HG03025 (cell line): ENCODE measurements around the gene PTCH2.
"Not testable (repeated sequence)": the region's sequence is repeated elsewhere in the genome, so short reads cannot be mapped to it uniquely, and the experiment has no call there.

Experiments
- ATAC-seq: cut with Tn5 transposase; IDR thresholded peaks from one replicate; pipeline ENCODE4 v1.9.1; 2021; ENCODE audit warnings: mild to moderate bottlenecking, moderate library complexity; ENCODE audit not compliant: unreplicated experiment, low FRiP score

Gene PTCH2

DNA sequence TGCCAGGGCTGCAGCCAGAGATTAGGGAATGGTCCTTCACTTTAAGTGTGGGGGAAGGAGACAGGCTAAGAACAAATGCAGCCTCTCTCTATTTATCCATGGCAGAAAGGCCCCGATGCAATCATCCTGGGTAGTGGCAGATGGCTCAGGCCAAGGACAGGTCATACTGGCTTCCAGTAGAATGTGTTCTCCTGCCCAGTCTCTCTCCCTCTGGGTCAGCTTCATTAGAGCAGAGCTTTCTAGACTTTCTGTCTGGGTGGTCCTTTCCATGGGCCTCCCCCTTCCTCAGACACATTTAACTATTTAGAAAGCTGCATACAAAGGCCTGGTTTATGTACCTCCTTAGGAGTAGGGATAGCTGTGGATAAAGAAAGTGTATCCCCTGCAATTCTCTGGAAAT is 4.8 kb upstream of the PTCH2 start:
- ATAC-seq: no peak

- ATAC-seq: no peak
These were observed 3.9 kb upstream of the PTCH2 start for GRCh38 chr1:44846985-44847384.

GRCh38 chr1:44842486-44842861 is 579 bp downstream of the PTCH2 start:
- ATAC-seq: no peak

- ATAC-seq: no peak
These were observed 3.5 kb downstream of the PTCH2 start for GRCh38 chr1:44839576-44839975.

DNA sequence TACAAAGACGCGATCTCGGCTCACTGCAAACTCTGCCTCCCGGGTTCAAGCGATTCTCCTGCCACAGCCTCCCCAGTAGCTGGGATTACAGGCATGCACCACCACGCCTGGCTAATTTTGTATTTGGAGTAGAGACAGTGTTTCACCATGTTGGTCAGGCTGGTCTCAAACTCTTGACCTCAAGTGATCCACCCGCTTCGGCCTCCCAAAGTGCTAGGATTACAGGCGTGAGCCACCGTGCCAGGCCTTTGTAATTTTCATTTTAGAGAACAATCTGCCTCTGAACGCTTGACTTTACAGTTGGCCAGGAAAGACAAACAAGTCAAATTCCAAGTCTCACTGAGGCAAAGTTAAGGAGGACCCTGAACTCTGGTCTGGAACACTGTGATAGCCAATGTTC is 4.8 kb downstream of the PTCH2 start:
- ATAC-seq: not testable (repeated sequence)

GRCh38 chr1:44835738-44836675 is 7.0 kb downstream of the PTCH2 start:
- no peak for ATAC-seq

- no peak for ATAC-seq
These were observed 8.7 kb downstream of the PTCH2 start for GRCh38 chr1:44834328-44834727.

DNA sequence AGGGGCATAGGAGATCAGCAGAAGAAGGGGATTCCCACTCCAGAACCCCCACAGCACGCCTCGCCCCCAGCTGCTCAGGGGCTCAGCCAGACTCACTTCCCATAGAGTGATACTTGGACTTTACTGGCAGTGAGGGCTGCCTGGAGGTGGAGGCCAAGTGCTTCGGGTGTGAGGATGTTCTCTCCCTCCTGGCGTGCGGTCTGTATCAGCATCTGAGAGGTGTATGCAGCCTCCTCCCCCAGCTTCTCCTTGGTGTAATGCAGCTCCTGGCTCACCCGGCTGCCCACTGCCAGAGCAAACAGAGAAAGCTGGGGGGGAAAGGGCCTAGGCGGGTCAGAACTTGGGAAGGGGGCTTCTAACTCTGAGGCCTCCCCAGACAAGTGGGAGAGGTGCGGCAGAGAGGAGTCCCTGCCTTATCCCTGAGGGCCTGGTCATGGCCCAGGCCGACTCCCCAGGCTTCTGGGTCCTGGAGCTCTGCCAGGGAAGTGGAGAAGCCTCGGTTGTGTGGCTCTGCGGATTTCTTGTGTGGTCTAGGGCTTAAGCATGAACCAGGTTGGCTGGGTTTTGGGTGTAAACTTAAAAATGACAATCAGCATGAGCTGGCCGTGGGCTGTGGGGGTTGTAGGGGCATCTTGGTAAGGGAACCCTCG is 10.9 kb downstream of the PTCH2 start:
- ATAC-seq: no peak

DNA sequence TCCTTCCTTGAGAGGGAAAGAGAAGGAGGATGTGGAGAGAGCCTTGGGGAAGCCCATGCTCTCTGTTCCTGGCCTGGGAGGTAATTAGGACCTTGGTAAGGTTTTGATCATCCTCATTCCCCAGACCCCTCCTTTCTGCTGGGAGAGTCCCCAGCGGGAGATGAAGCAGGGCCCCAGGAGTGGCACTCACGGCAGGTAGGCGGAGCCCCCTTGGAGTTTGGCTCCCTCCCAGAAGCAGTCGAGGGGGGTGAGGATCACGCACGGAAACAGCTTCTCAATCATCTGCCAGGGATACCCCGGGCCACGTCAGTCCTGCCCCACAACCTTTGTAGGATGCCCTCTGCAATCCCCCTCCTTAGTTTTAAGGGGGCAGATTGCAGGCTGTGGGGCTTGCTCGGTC is 11.5 kb downstream of the PTCH2 start:
- ATAC-seq: no peak

- ATAC-seq: no peak
These were observed 12.2 kb downstream of the PTCH2 start for GRCh38 chr1:44830900-44831304.

DNA sequence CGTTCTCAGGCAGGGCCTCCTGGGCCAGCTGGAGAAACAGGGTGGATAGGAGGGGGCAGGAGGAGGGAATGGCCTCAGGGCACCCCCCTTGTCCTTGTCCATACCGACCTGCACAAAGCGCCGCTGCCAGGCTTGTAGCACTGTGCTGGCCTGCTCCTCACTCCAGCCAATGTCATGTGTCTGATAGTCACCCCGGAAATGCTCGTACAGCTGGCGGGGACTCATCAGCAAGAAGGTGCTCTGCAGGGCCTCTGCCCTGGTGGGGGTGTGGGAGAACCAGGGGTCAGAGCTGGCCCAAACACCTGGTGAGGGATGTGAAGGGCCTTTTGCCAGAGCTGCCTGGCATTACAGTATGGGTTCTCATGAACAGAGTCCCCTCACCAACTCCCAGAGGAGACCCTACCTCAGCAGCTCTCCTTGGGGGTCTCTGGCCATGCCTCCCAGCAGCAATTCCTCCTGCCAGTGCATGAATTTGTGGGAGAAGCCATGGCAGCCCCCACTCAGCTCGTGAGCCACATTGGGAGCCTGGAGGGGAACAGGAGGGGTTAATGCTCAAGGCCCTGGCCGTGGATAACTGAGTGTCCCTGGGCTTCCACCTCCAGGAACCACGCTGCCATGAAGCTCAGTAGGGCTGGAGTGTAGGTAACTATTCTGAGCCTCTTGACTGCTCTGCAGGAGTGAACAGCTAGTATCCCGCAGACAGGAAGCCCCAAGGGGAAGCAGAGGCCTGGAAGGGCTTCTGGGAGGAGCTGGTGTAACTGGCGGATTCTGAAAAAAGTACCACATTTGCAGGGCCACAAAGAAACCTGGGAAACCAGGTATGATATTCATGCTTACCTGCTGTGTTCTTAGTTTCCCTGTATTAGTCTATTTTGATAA is 13.3 kb downstream of the PTCH2 start:
- ATAC-seq: no peak

GRCh38 chr1:44828841-44829440 is 14.1 kb downstream of the PTCH2 start:
- no peak for ATAC-seq

DNA sequence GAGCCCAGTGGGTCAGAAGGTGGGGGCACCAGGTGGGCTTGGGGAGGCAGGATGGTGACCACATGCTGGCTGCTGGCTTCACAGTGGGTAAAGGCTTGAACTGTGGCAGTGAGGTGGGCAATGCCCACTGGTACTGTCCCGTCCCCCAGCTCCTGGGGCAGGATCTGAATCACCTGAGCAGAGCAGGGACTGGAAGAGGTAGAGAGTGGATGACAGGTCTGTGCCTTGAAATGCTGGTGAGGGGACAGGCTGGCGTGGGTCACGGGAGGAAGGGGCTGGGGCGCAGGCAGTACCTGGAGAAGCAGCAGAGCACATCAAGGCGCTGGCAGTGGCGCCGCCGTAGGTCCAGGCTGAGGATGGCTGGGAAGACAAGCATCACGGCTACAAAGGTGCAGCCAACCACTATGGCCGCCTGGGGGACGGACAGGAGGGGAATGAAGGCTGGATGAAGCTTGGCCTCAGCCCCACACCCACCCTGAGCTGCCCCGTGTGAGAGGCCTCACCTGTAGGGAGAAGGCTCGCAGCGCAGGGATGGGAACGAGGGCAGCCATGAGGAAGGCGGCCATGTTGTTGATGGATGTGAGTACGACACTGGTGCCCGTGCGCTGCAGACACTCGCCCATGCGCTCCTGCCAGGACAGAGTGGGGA is 14.9 kb downstream of the PTCH2 start:
- ATAC-seq: no peak

- no peak for ATAC-seq
These were observed 15.7 kb downstream of the PTCH2 start for GRCh38 chr1:44827197-44828002.

DNA sequence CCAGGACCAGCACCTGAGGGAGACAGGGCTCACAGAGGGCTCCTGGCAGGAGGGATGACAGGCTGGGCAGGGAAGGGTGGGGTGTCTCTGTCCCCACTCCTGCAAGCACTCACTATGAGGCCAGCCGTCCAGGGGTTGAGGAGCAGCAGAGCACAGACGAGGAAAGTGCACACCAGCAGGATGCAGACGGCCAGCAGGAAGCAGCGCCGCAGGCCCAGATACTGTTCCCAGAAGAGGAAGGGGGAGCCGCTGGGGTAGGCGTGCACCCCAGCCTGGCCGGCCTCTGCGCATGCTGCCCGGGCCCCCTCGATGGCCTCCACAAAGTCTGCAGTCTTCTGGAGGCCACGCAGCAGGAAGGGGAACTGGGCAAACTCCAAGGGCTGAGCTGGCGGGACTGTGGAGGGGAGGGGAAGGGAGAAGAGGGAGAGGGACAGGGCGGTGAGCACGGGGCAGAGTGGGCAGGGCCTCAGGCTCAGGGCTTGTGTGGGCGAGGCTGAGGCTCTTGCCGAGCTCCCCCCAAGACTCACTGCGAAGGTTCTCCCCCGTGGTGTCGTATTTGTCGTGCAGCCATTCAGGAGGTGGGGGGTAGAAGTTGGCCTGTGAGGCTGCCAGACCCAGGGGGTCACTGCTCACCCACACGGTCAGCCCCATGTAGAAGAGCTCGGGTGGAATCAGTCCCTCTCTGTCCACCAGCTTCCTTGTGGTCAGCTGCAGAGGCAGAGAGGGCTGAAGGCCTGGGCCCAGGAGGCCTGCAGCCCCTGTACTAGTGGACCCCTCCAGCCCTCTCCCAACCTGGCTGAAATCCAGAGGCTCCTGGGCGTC is 16.5 kb downstream of the PTCH2 start:
- ATAC-seq: no peak

GRCh38 chr1:44824392-44824791 is 18.7 kb downstream of the PTCH2 start:
- not testable (repeated sequence) for ATAC-seq

DNA sequence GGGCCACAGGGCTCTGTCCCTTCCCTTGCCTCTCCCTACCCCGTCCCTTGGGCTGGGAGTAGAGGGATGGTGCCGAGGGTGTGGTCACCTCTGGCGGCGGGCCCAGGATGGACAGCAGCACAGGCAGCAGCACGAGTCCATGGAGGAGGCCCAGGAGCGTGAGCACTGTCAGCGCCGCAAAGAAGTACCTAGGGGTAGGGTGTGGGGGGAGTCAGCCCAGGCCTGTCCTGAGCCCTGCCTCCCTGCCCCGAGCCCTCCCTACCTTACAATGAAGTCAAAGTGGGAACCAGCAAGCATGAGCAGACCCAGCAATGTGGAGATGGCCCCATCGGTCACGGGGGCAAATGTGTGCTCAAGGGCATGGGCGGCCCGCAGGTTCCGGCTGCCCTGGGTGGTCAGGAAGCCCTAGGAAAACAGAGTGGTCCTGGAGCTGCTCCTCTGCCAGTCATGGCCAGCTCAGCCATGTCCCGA is 20.0 kb downstream of the PTCH2 start:
- ATAC-seq: no peak

DNA sequence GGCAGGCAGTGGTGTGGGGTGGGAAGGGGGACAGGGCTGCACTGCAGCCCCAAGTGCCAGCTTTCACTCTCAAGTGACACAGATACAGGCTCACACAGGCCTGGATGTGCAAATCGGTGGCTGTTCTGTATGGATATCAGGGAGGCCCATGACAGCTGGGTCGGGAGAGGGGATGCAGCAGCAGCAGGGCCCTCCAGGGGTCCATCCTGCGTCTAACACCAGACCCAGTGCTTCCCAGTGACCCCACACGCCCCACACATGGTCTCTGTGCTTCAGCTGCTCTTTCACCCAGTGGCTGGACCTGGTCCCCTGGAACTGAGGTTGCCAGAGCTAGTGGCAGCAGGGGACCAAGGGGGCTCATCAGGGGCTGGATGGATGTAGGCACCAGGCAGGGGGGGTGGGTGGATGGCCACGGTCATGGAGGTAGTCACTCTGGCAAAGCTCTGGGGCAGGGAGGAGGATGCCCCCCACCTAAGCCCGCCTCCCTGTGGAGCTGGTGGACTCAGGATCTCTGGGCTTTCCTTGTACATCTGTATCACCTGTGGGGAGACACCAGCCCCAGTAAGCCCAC is 20.8 kb downstream of the PTCH2 start:
- no peak for ATAC-seq
